Stimulated activated CD4-positive, alpha-beta T cell treated with anti-CD3 and anti-CD28 coated beads, Interleukin-1b, Interleukin-23, amount 100 ng/mL, for 1 hour (primary cell): ENCODE measurements around the gene MGLL.
A peak's percentile ranks its signal among the peaks of the same experiment; 100 is the strongest.
"Not testable (repeated sequence)": the region's sequence is repeated elsewhere in the genome, so short reads cannot be mapped to it uniquely, and the experiment has no call there.

Experiments used
- DNase-seq, 2 donors: peaks; one replicate each; pipeline ENCODE4 v3.0.0-alpha.2; 2020; ENCODE audit warnings: low read depth in 2 of 2

Gene MGLL

GRCh38 chr3:127709320-127710060 is 112.8 kb downstream of the MGLL start:
- DNase-seq: no peak

- DNase-seq: no peak
Measured at GRCh38 chr3:127708837-127709236, 113.5 kb downstream of the MGLL start.

GRCh38 chr3:127707851-127708411 is 114.4 kb downstream of the MGLL start:
- DNase-seq: no peak

- DNase-seq: no peak
Measured at GRCh38 chr3:127706785-127707351, 115.4 kb downstream of the MGLL start.

GRCh38 chr3:127706312-127706711 is 116.0 kb downstream of the MGLL start:
- DNase-seq: no peak

GRCh38 chr3:127704840-127705239 is 117.5 kb downstream of the MGLL start:
- not testable (repeated sequence) for DNase-seq

- no peak for DNase-seq
Measured at GRCh38 chr3:127702151-127702578, 120.2 kb downstream of the MGLL start.

- no peak for DNase-seq
Measured at GRCh38 chr3:127701280-127701911, 120.9 kb downstream of the MGLL start.

- no peak for DNase-seq
Measured at GRCh38 chr3:127700406-127700805, 121.9 kb downstream of the MGLL start.

- DNase-seq: no peak
Measured at GRCh38 chr3:127699416-127700300, 122.7 kb downstream of the MGLL start.

GRCh38 chr3:127698691-127699415 is 123.5 kb downstream of the MGLL start:
- DNase-seq: no peak

- no peak for DNase-seq
Measured at GRCh38 chr3:127698286-127698685, 124.0 kb downstream of the MGLL start.

GRCh38 chr3:127697551-127698240 is 124.6 kb downstream of the MGLL start:
- peak in 1 of 2 donors; percentile 12 for DNase-seq

- no peak for DNase-seq
Measured at GRCh38 chr3:127694467-127695215, 127.7 kb downstream of the MGLL start.

- no peak for DNase-seq
Measured at GRCh38 chr3:127693336-127693843, 128.9 kb downstream of the MGLL start.

- no peak for DNase-seq
Measured at GRCh38 chr3:127692501-127693335, 129.6 kb downstream of the MGLL start.

GRCh38 chr3:127691974-127692373 is 130.3 kb downstream of the MGLL start:
- DNase-seq: no peak

GRCh38 chr3:127691489-127691888 is 130.8 kb downstream of the MGLL start:
- no peak for DNase-seq
